IPS-NIHi11 (cell line): ENCODE results near the gene MRPS12.
A peak's percentile ranks its signal among the peaks of the same experiment; 100 is the strongest.

Experiments used
- DNase-seq: peaks from one replicate; pipeline ENCODE4 v3.0.0; 2012; ENCODE audit warnings: mixed read lengths, low spot score

The MRPS12 gene

DNA sequence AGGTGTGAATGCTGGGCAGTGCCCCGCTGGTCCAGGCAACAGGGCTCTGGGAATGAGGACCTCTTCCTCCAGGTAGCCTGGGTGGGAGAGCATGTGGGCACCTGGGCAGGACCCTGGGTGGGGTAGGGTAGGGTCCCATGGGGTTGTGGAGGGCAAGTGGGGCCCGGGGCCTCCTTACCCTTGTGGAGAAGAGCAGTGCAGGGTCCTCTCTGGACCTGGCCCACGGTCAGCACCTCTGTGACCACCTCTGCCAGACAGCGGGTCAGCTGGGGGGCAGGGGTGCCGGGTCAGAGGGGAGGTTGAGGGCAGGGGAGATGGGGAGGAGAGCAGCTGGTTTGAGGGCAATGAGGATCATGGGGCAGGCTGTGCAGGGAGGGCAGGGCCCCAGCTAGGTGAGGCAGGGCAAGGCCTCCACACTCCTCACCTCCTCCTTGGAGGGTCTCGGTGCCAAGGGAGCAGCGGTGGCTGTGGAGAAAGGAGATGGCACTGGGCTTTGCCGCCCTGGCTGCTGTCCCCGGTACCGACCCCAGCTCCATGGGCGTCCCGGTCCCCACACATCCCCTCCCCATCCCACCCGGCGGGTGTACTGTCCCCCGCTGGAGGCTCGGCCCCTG lies 19.2 kb upstream of the MRPS12 start:
- no peak for DNase-seq

DNA sequence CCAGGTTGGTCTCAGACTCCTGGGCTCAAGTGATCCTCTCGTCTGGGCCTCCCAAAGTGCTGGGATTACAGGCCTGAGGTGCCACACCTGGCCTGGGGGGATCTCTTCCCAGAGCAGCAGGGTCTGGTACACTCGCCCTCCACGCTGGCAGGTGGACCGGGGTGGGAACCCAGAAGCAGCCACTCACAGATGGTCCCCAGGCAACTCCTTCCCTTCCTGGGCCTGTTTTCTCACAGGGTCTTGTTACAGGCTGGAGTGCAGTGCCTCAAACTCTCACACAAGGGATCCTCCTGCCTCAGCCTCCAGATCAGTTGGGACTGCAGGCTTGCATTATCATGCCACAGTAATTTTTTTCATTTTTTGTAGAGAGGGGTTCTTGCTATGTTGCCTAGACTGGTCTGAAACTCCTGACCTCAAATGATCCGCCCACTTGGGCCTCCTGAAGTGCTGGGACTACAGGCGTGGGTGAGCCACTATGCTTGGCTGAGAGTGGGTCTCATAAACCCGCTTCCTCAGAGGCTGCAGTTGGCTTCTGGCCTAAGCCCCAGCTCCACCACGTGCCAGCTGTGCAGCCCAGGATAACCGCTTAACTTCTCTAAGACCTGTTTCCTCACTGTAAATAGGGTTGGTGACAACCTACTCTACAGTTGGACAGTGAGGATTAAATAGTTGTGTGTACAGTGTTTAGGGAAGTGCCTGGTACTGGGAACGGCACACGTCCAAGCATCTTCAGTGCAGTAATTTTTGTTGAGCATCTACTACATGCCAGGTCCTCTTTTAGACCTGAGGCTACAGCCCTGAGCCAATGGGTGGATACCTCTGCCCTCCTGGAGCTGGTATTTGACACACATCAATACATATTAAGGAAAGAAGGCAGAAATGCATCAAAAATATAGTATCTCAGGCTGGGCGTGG lies 17.9 kb upstream of the MRPS12 start:
- DNase-seq = no peak

DNA sequence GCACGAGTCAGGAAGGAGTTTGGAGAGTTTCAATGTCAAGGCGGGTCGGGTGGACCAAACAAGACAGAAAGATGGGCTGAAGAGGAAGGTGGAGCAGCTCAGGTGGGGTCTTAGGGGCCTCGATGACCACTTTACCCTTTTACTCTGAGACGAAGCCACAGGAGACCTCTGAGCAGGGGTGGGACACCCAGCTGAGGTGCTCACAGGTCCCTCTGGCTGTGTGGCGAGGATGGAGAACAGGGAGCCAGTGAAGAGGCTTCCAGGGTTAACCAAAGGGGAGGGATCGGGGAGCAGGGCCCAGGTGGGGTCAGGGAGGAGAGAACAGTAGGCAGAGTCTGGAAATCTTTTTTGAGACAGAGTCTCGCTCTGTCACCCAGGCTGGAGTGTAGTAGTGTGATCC lies 16.8 kb upstream of the MRPS12 start:
- DNase-seq = no peak

DNA sequence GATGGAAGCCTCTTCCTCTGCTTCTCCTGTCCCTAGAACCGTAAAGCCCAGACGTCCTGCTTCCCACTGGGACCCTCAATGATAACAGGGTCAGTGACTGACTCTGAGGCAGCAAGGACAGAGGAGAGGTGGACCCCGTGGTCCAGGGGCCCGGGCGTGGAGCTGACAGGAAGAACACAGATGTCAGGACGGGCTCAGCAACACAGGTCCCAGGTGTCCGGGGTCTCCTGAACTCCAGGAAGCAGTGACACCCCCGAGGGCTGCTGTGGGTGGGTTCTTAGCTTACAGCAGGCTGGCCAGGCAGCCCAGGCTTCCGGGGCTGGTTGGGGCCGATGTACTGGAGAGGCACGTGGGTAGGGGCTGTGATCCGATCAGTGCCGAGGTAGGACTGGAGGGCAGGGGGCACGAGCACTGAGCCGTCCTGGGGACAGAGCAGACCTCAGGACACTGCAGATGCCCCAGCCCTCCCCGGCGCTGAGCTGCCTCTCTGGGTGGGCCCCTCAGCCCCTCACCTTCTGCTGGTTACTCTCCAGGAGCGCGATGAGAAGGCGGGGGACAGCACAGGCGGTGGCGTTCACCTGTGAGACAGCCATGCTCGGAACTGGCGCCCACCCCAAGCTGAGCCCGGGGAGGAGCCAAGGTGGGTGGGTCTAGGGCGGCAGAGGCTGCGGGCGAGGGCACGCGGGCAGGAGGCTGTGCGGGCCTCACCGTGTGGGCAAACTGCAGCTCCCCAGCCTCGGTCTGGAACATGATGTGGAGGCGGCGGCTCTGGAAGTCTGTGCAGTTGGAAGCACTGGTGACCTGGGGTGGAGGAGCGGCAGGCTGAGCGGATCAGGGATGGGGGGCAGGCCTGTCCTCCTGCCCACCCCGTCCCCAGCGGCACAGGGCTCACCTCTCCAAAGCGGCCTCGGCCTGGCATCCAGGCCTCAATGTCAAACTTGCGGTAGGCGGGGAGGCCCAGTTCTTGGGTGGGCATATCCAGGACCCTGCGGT lies 15.1 kb upstream of the MRPS12 start:
- DNase-seq = no peak

DNA sequence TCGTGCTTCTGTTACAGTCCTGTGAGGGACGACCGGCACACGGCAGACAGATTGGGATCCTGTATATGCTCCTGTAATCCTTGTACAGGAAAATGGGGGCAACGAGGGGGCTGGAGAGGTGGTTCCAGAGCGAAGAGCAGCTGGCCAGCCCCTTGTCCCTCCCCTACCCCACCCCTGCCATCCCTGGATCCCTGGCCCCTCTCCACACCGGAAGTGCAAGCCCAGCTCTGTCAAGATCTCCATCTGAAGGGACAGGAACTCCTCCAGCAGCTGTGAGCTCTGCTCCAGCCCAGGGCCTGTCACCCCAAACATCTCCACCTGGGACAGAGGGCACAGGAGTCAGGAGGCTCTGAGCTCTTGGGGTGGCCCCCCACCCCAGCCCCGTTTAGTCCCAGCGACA lies 13.2 kb upstream of the MRPS12 start:
- no peak for DNase-seq

DNA sequence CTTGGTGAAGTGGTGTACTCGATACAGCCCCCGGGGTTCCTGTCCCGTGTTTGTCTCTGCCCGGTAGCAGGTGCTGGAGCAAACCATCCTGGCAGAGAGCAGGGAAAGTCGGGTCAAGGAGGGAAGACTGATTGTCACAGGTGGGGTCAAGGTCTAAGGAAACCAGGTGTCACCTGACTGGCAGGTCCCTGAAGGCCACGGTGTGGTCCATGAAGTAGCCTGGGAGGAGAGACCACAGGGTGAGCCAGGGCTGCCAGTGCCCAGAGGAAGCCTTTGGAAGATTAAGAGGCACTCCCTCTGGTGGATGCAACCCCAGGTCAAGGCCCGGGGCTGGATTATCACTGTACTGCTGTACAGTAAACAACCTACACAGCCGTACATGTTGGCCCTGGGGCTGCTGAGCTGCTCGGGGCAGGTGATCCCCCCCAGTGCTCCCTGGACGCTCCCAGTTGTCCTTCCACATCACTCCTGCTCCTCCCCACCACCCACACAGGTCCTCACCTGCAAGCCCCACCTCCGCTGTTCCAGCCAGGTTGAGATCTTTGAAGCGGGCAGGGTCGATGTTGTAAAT lies 12.7 kb upstream of the MRPS12 start:
- no peak for DNase-seq

DNA sequence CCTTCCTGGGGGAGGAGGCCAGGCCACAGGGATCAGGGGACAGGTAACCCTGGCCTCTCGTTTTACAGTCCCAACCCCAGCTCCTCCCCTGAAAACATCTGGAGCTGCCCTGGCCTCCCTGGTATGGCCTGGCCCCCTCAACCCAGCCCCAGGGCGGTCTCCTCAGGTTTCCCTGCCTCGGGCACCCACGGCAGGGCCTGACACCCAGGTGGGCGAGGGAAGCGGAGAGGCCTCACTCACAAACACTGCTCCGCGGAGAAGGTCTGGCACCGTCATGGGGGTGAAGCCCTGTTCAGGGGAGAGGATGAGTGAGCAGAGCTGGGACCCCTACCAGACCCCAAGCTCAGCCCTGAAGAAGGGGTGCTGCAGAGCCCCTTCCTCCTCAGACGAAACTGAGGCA lies 12.2 kb upstream of the MRPS12 start:
- no peak for DNase-seq

DNA sequence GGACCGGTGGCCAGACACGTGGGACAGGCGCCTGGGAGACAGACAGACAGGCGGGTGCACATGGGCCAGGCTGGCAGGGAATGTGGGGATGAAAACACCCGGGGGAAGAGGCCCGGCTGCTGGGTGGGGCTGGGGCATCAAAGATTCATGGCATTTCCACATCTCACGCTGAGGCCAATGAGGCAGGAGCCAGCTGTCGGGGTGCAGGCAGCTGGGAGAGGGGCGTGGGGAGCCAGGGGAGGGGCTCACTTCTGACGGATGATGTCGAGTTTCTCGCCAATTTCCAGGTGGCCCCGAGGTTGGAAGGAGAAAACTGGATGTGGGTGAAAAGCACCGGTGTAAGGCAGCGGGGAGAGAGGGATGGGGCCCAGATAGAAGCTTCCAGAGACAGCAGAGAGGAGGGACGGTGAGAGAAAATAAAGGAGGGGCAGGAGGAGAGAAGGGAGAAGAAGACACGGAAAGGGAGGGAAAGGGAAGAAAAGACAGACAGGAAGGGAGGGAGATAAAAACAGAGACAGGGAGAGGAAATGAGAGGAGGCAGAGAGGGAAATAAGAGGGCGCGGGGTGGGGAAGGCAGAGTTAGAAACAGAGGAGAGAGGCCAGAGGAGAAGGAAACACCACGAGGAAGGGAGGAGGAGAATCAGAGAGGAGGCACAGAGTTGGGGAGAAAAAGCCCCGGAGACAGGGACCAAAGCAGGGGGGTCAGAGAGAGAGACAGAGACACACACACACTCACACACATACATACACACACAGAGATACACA lies 10.7 kb upstream of the MRPS12 start:
- DNase-seq = no peak

DNA sequence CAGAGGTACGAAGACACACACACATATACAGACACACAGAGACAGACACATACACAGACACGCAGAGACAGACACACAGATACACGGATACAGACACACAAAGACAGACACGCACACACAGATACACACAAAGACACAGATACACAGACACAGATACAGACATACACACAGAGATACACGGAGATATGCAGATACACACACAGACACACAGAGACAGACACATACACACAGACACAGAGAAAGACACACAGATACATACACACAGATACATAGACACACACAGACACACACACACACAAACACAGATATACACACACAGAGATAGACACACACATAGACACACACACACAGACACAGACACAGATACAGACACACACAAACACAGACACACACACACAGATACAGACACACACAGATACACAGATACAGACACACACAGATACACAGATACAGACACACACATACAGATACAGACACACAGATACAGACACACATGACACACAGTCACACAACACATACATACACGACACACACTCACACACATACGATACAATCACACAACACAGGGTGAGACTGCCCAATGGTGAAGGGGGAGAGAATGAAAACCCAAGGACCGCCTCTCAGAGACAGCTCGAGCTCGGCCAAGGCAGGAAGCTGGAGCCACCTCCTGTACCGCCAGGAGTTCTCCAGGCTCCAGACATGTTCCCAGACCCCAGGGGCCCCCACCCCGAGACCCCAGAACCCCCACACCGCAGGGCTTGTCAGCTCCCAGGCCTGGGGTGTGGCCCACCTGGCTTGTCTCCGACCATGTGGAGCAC lies 9.9 kb upstream of the MRPS12 start:
- no peak for DNase-seq

DNA sequence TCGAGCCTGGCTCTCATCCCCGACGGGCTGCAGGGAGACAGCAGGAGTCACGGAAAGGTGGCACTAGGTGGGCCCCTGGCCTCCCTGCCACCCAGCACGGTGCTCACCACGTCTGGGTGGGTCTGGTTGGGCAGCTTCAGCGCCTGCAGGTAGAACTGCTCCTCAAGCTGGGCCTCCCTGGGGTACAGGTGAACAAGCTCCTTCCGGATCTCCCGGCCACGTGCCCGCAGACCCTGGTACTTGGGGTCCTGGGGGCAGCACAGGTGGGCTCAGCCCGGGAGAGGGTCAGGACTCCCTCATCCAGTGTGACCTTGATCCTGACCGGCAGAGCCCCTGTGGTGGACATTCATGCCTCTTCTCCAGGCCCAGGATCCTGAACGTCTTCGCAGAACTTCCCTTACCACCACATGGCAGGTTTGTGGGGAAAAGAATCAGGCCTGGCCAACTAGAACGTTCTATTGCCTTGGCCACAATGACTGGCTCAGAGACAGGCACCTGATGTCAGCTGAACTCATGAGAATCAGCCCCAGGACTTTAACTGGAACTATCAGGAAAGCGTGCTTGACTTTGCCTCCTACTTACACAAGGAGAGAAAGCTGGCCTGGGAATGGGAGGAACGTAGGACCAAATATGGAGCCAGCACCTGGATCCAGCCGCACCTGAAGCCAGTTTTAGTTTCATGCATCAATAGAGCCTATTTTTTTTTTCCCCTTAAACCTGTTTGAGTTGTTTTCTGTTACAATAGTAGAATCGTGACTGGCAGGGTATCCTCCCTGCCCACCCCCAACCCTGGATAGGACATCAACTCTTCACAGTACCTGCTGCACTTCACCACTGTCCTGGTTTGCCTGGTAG lies 9.1 kb upstream of the MRPS12 start:
- DNase-seq = no peak

DNA sequence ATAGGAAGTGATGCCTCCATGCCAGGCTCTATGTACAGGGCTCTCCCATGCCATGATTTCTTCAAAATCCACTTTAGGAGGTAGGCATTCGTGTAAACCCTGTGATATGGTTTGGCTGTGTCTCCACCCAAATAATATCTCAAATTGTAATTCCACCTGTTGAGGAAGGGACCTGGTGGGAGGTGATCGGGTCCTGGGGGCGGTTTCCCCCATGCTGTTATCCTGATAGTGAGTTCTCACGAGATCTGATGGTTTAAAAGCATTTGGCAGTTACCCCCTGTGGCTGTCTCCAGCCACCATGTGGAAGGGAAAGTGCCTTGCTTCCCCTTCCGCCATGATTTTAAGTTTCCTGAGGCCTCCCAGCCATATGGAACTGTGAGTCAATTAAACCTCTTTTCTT lies 8.3 kb upstream of the MRPS12 start:
- DNase-seq = no peak

DNA sequence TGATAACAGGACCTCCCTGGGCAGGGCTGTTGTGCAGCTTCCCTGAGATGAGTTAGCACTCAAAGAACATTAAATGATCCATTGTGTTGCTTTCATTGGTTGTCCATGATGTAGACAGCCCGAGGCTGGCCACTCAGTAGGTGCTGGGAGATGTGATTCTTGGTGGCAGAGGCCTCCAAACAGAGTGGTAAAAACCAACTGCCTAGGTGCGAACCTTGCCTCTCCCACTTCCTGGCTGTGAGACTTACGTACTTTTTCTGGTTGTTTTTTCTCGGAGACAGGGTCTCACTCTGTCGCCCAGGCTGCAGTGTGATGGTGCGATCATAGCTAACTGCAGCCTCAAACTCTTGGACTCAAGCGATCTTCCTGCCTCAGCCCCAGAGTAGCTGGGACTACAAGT lies 6.4 kb upstream of the MRPS12 start:
- DNase-seq = no peak

DNA sequence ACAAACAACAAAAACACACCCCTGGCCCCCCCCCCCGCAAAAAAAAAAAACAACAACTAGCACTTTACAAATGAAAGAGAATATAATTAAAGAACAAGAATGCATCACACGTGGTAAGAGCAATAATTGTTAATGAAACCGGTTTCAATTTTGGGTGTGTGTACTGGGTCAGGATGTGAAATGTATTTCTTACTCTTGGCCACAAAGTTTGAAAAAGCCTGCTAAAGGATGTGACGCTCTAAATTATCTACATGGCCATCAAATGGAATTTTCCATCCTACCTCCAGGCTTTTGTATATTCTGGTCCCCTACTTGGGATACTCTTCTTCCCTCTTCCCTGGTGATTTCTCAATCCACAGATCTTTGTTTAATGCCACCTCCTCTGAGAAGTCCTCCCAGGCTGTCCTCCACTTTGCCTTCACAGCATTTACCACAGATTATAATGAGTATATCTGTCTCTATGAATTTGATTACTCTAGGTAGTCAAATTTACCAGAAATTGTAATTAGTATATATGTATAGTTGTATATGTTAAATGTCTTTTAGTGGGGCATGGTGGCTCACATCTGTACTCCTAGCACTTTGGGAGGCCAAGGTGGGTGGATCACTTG lies 2.2 kb upstream of the MRPS12 start:
- DNase-seq = no peak

DNA sequence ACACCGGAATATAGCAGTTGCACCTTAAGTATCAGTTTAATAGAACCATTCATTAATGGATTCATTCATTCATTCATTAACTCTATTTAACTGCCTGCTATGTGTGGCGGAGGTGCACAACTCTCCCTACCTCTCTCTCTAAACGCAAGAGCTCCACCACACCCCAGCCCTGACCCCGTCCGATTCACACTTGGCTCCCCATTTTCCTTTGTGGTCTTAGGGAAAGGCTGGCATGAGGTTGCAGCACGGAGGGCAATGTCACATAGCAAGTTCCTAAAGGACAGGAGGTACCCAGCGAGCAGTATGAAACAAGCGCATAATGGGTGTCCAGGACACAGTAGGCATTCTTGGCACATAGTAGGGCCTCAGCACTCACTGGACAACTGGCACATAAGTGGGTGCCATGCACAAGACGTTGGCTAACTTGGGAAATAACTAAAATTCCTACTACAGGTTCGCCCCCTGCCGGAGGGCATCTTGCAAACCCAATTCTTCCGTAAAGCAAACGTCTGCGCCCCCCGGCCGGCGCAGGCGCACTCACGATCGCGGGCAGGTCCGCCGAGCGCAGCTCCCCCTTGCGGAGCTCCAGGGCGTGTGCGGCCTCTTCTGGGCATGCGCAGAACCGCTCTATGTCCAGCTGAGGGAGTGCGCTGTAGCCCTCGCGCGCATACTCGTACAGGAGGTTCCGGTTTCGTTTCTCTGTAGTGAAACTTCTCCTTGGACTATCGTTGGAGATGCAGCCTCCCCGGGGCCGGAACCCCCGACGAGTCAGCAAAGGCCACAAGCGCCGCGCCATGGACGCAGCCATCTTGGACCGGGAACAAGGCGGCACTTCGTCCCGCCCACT lies 592 bp upstream of the MRPS12 start, which contains the start of gene SARS2:
Gene SARS2, minus strand, starts transcription at position 835 of the 847 bp plus-strand sequence. Its CDS starts 27 bp downstream, at position 808.
- DNase-seq = peak; percentile 95

DNA sequence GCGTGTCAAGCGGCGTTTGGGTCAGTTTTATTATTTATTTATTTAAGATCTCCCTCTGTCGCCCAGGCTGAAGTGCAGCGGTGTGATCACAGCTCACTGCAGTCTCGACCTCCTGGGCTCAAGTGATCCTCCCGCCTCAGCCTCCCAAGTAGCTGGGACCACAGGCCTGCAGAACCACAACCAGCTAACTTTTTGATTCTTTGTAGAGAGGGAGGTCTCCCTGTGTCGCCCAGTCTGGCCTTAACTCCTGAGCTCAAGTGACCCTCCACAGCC lies 713 bp downstream of the MRPS12 start:
- DNase-seq = no peak

DNA sequence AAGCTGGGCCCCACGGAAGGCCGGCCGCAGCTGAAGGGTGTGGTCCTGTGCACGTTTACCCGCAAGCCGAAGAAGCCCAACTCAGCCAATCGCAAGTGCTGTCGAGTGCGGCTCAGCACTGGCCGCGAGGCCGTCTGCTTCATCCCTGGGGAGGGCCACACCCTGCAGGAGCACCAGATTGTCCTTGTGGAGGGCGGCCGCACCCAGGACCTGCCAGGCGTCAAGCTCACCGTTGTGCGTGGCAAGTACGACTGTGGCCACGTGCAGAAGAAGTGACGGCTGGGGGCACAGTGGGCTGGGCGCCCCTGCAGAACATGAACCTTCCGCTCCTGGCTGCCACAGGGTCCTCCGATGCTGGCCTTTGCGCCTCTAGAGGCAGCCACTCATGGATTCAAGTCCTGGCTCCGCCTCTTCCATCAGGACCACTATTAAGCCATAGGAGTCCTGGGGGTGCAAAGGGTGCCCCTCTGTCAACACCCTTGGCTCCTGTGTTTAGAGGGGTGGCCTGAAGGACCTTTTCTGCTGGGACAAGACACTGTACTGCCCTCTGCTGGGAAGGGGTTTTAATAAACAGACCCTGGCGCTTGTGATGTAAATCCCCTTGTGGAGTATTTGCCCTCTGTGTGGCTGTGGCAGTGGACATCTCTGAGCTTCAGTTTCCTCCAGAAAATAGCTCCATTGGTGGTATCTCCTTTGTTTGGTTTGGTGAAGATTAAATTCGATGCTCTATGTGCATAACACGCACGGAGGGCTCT lies 1.9 kb downstream of the MRPS12 start:
- no peak for DNase-seq

DNA sequence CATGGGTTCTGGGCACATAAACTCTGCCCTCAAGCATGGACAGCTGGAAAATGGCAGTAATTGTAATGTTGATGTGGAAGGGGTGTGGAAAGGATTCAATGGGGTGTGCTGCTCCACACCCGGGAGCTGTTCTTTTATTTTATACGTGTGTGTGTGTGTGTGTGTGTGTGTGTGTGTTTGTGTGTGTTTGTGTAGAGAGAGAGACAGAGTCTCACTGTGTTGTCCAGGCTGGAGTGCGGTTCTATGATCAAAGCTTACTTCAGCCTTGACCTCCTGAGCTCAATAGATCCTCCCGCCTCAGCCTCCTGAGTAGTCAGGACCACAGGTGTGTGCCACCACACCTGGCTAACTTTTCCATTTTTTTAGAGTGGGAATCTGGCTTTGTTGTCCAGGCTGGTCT lies 2.8 kb downstream of the MRPS12 start:
- DNase-seq = no peak
